Mesenteric fat pad (tissue), 1 donor: Measurements from ENCODE around the gene C22orf23. TPM values are rescaled to one million over a fixed set of nuclear protein-coding genes. Genes with fewer than 3 reads are reported as not detected.
"Not testable (repeated sequence)": the region's sequence is repeated elsewhere in the genome, so short reads cannot be mapped to it uniquely, and the experiment has no call there.

Experiments used
- DNase-seq: peaks from one replicate; pipeline ENCODE4 v3.0.0-alpha.2; 2020; ENCODE audit warnings: low spot score
- total RNA-seq: library from RNA; stranded (reverse); fragmentation: NEBNext Ultra II Directional; extraction: Animal tissue kit (Norgen Biotek cat#: 25700); gene quantifications from one replicate; pipeline ENCODE4 v1.2.1, GENCODE V29; 2021
- donor health status: DM: yes; HTN: yes; CAD: no.

Gene C22orf23
- total RNA-seq, 1 donor from 2014 or later = not detected

DNA sequence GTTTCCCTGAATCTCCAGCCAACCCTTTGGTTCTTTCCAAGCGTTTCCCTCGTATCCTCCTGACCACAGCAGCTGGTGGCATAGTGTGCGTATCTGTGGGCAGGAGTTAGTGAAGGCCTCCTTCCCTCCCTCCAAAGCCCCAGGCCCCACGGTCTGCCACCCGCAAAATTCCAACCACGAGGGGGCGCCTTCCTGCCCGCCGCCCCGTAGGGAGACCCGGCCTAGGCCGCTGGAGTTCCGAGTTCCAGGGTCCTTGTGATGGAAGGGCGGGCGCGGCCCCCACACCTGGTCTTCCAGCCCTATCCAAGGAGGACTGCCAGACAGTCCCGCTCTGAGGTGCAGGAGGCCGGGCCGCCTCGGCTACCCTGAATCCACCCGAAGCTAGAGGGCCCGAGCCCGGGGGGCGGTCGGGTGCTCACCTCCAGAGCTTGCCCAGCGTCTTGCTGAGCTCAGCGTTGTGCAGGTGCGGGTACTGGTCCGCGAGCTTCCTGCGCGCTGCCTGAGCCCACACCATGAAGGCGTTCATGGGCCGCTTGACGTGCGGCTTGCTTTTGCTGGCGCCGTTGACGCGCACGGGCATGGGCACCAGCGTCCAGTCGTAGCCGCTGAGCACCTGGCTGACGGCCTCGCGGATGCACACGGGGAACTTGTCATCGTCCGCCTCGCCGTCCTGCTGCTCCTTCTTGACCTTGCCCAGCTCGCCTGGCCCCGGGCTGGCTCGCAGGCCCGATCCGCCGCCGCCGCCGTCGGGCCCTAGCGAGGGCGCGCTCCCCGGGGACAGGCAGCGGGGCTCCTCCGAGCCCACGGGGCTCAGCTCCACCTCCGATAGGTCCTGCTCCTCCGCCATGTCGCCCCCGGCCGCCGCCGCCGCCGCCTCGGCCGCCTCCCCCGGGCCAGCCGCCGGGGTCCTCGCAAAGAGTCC lies 29.8 kb upstream of the C22orf23 start:
- no peak for DNase-seq

DNA sequence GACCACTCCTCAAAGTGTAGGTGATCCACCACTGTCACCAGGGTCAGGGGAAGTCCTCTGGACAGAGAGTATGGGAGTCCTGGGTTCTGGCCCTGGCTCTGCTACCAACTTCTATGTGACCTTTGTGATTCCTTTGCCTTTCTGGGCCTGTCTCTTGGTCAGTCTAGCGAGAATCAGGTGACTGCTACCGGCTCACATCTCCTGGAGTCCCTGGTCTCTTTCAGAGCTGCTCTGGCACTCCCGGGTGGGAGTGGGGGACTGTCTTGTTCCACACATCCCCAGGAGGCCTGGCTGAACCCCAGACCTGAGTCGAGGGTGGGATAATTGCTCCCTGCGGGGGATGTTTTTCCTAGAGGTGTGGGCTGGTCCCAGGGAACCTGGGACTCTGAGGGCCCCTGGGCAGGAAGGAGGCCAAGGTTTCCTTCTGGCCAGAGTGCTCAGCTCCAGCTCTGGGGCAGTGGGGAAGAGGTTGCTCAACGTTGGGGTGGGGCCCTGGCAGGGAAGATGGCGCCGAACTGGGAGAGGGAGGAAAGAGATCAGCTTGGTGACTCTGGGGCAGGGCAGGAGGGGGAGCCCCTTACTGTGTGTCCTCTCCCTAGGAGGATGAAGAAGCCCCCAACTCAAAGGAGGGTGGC lies 28.9 kb upstream of the C22orf23 start:
- no peak for DNase-seq

GRCh38 chr22:37981282-37982011 lies 28.0 kb upstream of the C22orf23 start:
- DNase-seq = no peak

DNA sequence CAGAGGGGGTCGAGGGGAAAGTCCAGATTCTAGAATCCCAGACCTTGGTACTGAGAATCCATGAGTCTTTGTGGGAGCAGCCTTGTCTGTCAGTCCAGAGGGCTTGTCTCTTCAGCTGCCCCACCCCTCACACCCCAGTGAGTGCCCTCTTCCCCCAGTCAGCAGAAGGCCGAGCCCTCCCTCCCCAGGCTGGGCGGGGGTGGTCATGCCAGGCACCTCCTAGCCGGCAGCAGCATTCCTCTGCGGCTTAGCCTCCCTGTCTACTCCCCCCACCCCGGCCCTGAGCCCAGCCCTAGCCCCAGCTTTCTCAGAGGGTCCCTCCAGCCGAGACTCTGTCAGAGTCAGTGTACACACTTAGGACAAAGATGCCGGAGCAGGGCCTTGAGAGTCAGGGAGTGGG lies 26.4 kb upstream of the C22orf23 start:
- no peak for DNase-seq

DNA sequence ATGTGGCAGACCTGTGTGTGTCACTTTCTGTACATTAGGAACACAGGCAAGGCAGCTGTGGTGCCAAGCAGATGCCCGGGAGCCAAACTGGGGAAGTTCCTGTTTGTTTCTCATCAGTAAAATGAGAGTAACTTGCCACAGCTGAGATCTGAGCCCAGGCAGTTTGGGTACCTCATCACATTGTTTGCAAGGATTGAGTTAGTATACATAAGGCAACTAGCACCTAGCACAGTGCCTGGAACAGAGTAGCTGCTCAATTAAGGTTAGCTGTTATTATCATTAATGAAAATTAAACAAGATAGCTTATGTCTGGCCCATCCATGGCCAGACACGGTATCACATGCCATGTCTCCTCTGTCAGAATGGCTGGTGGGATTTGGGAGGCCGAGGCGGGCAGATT lies 23.1 kb upstream of the C22orf23 start:
- no peak for DNase-seq

DNA sequence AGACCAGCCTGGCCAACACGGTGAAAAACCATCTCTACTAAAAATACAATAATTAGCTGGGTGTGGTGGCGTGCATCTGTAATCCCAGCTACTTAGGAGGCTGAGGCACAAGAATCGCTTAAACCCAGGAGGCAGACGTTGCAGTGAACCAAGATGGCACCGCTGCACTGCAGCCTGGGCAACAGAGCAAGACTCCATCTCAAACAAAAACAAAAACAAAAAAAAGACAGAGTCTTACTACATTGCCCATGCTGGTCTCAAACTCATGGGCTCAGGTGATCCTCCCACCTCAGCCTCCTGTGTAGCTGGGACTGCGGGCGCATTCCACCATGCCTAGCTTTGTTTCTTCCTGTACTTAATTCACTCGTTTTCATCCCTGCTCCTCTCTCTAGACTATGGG lies 22.6 kb upstream of the C22orf23 start:
- DNase-seq = not testable (repeated sequence)

DNA sequence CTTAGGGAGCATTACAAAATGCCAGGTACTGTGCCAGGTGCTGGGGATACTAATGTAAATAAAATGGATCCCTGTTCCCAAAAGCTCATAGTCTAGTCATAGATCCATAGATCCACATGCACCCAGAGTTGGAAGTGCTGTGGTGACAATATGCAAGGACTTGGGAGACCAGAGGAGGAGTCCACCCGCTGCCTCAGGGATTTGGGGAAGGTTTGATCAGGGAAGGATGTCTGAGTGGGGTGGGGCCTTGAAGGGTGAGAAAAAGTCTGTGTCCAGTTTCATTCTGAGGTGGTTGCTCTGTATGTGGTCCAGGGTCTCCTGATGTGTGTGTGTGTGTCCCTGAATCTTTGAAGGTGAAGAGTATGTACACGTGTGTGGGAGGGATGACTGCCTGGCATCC lies 21.8 kb upstream of the C22orf23 start:
- DNase-seq = no peak

DNA sequence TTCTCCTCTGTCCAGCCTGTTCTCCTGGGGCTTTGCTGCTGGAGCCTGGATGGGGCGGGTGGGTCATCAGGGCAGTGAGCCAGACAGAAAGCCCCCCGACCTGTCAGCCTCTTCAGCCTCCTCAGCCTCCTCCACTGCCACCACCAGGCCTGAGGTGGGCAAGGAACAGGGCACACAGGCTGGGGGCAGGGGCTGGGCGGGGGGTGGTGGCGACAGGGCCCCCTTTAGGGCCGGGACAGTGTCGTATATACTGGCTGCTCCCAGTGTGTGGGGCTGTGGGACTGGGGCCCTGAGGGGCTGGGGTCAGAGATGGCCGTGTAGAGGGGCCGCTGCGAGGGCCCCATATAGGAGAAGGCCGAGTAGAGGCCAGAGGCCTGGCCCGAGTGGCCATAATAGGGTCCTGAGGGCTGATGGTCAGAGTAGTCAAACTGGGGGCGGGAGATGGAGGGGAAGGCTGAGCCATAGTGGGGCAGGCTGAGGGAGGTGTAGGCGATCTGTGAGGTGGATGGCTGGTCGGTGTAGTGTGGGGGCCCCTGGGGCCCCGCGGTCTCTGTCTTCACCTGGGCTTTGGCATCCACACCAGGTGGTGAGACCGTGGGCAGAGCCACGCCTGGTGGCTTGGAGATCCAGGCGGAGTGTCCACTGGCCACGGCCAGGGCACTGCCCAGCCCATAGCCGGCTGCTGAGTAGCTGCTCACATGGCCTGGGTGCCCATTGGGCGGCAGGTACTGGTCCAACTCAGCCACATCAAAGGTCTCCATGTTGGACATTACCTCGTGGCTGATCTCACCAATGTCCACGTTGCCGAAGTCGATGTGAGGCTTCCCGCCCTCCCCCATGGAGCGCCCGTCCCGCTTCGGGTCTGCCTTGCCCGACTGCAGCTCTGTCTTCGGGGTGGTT lies 20.1 kb upstream of the C22orf23 start:
- no peak for DNase-seq

DNA sequence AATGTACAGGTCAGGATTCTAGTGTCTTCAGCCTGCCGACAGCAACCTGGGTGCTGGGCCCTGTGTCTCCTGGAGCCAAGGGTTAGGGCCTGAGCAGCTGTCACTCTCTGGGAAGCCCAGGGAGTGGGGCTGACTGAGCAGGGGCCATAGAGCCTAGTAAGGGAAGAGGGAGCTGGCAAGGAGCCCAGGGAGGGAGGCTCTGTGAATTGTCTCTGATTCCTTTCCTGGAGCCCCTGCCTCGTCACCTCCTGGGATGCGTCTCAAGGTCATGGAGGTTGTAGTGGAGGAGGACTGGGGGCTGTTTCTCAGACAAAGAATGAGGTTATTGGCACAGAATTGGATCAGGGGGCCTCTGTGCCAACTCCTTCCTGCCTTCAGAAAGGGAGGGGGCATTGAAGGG lies 19.1 kb upstream of the C22orf23 start:
- no peak for DNase-seq

DNA sequence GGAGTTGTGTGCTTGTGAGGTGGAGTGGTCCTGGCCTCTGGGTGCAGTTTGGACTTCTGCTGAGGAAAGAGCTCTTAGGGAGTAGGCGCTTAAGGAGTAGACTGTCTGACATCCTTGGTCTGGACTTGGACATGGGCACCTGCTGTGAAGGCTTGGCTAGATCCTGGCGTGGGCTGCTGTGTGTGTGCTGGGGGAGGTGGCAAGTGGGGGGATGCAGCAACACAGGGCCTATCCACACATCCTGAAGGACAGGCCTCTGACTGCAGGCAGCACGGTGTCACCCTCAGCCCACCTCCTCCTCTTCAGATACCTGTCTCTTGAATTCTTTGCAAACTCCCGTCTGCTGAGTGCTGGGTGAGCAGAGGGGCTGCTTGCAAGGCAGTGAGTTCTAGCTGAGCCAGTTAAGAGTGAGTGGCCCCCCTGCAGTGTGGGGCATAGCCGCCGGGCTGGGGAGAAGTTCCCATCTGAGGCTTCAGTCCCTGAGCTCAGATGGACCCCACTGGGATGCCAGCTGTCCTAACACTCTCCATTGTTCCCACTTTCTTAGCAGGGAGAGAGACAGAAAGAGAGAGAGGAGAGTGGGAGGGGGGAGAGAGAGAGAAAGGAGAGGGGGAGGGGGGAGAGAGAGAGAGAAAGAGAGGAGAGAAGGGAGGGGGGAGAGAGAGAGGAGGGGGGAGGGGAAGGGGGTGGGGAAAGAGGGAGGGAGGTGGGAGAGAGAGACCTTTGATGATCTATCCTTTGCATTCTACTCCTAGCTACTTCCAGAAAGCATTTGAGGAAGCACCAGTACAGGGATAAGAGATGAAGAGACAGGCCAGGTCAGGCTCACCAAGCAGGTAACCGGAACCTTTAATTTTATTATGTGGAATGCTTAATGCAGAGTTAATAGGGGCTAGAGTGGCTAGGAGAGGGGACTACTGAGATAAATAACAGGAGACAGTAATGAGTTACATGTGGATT lies 18.4 kb upstream of the C22orf23 start:
- DNase-seq = no peak

GRCh38 chr22:37970864-37971263 lies 17.5 kb upstream of the C22orf23 start:
- DNase-seq = no peak

GRCh38 chr22:37968452-37969251 lies 15.3 kb upstream of the C22orf23 start:
- no peak for DNase-seq

DNA sequence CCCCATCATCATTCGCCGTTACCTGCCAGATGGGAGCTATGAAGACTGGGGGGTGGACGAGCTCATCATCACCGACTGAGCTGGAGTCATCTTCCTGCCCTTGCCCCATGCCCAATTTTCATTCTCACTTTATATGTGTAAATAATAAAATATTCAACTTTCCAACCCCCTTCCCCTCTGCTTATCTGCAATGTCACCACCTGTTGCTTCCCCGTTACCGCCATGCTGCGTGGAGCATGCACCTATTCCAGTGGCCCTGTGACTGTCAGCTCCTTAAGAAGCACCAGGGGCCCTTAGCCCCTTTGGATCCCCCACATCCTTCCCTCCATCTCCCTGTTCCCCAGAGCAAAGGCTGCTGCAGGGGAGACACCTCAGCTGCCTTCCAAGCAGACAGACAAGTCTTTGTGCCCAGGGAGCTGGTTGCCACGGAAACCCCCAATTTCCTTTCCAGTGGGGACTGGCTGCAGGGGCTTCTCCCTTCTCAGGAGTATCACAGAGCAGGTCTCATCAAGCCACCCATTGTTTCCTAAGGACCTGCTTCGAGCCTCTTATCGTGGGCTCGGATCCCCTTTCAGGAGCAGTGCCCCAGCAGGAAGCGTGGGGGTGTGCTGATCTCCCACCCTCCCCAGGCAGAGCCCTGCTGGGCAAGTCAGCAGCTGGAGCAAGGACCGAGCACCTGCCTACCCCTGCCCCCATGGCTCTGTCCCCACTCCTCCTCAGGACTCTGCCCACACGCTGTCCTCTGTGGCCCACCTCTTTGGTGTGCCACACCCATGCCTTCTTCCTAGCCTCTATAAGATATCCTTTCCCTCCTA lies 14.4 kb upstream of the C22orf23 start:
- DNase-seq = no peak

DNA sequence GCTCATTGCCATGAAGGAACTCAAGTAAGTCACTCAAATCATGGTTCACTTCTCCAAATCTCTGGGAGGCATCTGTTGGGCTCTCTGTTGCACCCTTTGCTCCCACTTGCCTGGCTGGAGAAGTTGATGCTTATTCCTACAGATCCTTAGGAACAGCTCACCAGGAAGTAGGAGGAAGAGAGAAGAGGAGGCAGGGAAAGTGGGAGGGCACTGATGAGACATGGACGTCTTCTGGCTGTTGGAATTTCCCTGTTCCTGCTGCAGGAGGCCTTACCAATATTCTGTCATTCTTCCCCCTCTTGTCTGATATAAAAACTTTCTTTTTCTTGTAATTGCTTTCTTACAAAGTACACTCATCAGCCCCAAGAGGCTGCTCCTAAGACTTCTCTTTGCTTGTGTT lies 13.7 kb upstream of the C22orf23 start:
- DNase-seq = no peak

DNA sequence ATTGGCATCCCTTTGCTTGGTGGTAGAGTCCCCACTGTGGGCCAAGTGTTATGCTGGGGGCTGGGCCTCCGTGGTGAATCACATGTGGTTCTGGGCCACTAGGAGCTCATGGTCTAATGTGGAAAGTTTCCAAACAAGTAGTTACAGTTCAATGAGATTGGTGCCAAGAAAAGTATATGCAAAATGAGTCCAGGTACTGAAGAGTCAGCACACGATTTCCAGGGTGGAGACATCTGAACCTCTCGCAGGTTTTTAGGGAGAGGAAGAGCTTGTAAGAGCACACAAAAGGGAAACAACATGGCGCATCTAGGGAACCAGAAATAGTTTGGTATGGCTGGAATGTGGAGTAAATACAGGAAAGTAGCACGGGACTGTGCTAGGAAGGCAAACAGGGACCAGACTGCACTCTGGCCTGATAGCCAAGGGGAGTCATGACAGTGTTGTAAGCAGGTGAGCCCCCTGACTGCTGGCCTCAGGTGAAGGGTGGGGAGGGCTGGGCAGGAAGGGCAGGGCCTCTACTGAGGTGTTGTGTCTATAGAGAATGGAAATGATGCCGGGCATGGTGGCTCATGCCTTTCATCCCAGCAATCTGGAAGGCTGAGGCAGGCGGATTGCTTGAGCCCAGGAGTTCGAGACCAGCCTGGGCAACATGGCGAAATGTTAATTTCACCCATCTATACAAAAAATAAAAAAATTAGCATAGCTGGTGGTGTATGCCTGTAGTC lies 12.7 kb upstream of the C22orf23 start:
- DNase-seq = no peak

DNA sequence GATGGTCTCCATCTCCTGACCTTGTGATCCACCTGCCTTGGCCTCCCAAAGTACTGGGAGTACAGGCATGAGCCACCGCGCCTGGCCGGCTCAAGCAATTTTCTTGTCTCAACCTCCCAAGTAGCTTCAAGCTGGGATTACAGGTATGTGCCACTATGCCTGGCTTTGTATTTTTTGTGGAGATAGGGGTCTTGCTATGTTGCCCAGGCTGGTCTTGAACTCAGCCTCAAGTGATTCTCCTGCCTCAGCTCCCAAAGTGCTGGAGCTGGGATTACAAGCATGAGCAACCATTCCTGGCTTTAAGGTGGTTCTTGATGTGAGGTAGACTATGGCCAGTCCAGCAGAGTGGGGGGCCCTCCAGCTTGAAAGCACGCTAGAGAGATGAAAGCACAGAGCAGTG lies 7.7 kb upstream of the C22orf23 start:
- DNase-seq = no peak

GRCh38 chr22:37959231-37959825 lies 5.9 kb upstream of the C22orf23 start:
- DNase-seq = no peak
